ENCODE data around the gene OR10D3. TPM values are rescaled to one million over a fixed set of nuclear protein-coding genes. Genes with fewer than 3 reads are reported as not detected.
"Not testable (repeated sequence)": the region's sequence is repeated elsewhere in the genome, so short reads cannot be mapped to it uniquely, and the experiment has no call there.

The OR10D3 gene
- total RNA-seq, 1 experiment from 2014 or later, result not detected

- Histone ChIP-seq H3K4me3 (no peak overlapping the region), H3K27ac (no peak overlapping the region), H3K36me3 (no peaks in the 10 kb centered on the region), H3K4me1 (replicated peaks) (no peaks in the 10 kb centered on the region), H3K9me3 (replicated peaks) (no peaks in the 10 kb centered on the region), H3K27me3 (replicated peaks) (no peaks in the 10 kb centered on the region)
- no peak for DNase-seq (ENCODE audit: low read depth in 1 of 2, low spot score in 2 of 2)
Measured at GRCh38 chr11:124204008-124204407, 20.9 kb downstream of the OR10D3 start.

- Histone ChIP-seq H3K36me3 (no peaks in the 10 kb centered on the region), H3K4me3 (no peak overlapping the region), H3K27ac (no peak overlapping the region), H3K9me3 (replicated peaks) (no peaks in the 10 kb centered on the region), H3K27me3 (replicated peaks) (no peaks in the 10 kb centered on the region), H3K4me1 (replicated peaks) (no peaks in the 10 kb centered on the region)
- no peak for DNase-seq (ENCODE audit: low read depth in 1 of 2, low spot score in 2 of 2)
Measured at GRCh38 chr11:124207102-124207792, 24.1 kb downstream of the OR10D3 start.

- Histone ChIP-seq H3K27ac (no peak overlapping the region), H3K9me3 (replicated peaks) (no peaks in the 10 kb centered on the region), H3K4me1 (replicated peaks) (no peaks in the 10 kb centered on the region), H3K36me3 (no peaks in the 10 kb centered on the region), H3K4me3 (no peak overlapping the region), H3K27me3 (replicated peaks) (no peaks in the 10 kb centered on the region)
- no peak for DNase-seq (ENCODE audit: low read depth in 1 of 2, low spot score in 2 of 2)
Measured at GRCh38 chr11:124209824-124210357, 26.7 kb downstream of the OR10D3 start.

- H3K4me1 ChIP-seq (replicated peaks), result no peaks in the 10 kb centered on the region
- H3K4me3 ChIP-seq, result no peak overlapping the region
- H3K9me3 ChIP-seq (replicated peaks), result no peaks in the 10 kb centered on the region
- H3K27me3 ChIP-seq (replicated peaks), result no peaks in the 10 kb centered on the region
- DNase-seq (ENCODE audit: low read depth in 1 of 2, low spot score in 2 of 2), result no peak
- H3K36me3 ChIP-seq, result no peaks in the 10 kb centered on the region
- H3K27ac ChIP-seq, result no peak overlapping the region
Measured at GRCh38 chr11:124210421-124210820, 27.3 kb downstream of the OR10D3 start.

GRCh38 chr11:124211321-124211720, 28.2 kb downstream of the OR10D3 start:
- Histone ChIP-seq H3K4me3 (no peak overlapping the region), H3K27me3 (replicated peaks) (no peaks in the 10 kb centered on the region), H3K4me1 (replicated peaks) (no peaks in the 10 kb centered on the region), H3K9me3 (replicated peaks) (no peaks in the 10 kb centered on the region), H3K36me3 (no peaks in the 10 kb centered on the region), H3K27ac (no peak overlapping the region)
- no peak for DNase-seq (ENCODE audit: low read depth in 1 of 2, low spot score in 2 of 2)

GRCh38 chr11:124214027-124214426, 30.9 kb downstream of the OR10D3 start:
- no peaks in the 10 kb centered on the region for H3K4me1 ChIP-seq (replicated peaks)
- no peaks in the 10 kb centered on the region for H3K9me3 ChIP-seq (replicated peaks)
- no peak overlapping the region for H3K4me3 ChIP-seq
- H3K36me3 ChIP-seq, result no peaks in the 10 kb centered on the region
- H3K27me3 ChIP-seq (replicated peaks), result no peaks in the 10 kb centered on the region
- no peak for DNase-seq (ENCODE audit: low read depth in 1 of 2, low spot score in 2 of 2)
- no peak overlapping the region for H3K27ac ChIP-seq

- no peak for DNase-seq (ENCODE audit: low read depth in 1 of 2, low spot score in 2 of 2)
- H3K27me3 ChIP-seq (replicated peaks), result no peaks in the 10 kb centered on the region
- no peak overlapping the region for H3K27ac ChIP-seq
- no peak overlapping the region for H3K4me3 ChIP-seq
- H3K36me3 ChIP-seq, result no peaks in the 10 kb centered on the region
- H3K9me3 ChIP-seq (replicated peaks), result no peaks in the 10 kb centered on the region
- H3K4me1 ChIP-seq (replicated peaks), result no peaks in the 10 kb centered on the region
Measured at GRCh38 chr11:124219126-124219525, 36.0 kb downstream of the OR10D3 start.

- no peak for DNase-seq (ENCODE audit: low read depth in 1 of 2, low spot score in 2 of 2)
- Histone ChIP-seq H3K36me3 (no peaks in the 10 kb centered on the region), H3K4me3 (no peak overlapping the region), H3K9me3 (replicated peaks) (no peaks in the 10 kb centered on the region), H3K27ac (no peak overlapping the region), H3K4me1 (replicated peaks) (no peaks in the 10 kb centered on the region), H3K27me3 (replicated peaks) (no peaks in the 10 kb centered on the region)
Measured at GRCh38 chr11:124222407-124222806, 39.3 kb downstream of the OR10D3 start.

- not testable (repeated sequence) for DNase-seq (ENCODE audit: low read depth in 1 of 2, low spot score in 2 of 2); H3K27ac ChIP-seq; H3K36me3 ChIP-seq; H3K4me1 ChIP-seq (replicated peaks); H3K4me3 ChIP-seq; H3K9me3 ChIP-seq (replicated peaks); H3K27me3 ChIP-seq (replicated peaks)
Measured at GRCh38 chr11:124224618-124225423, 41.7 kb downstream of the OR10D3 start.

- H3K4me1 ChIP-seq (replicated peaks), result no peaks in the 10 kb centered on the region
- H3K9me3 ChIP-seq (replicated peaks), result no peaks in the 10 kb centered on the region
- H3K27me3 ChIP-seq (replicated peaks), result no peaks in the 10 kb centered on the region
- no peaks in the 10 kb centered on the region for H3K36me3 ChIP-seq
- DNase-seq (ENCODE audit: low read depth in 1 of 2, low spot score in 2 of 2), result no peak
- no peak overlapping the region for H3K4me3 ChIP-seq
- H3K27ac ChIP-seq, result no peak overlapping the region
Measured at GRCh38 chr11:124225471-124225870, 42.3 kb downstream of the OR10D3 start.

GRCh38 chr11:124233376-124233775, 50.2 kb downstream of the OR10D3 start:
- Histone ChIP-seq H3K27me3 (replicated peaks) (no peaks in the 10 kb centered on the region), H3K36me3 (no peaks in the 10 kb centered on the region), H3K4me1 (replicated peaks) (no peaks in the 10 kb centered on the region), H3K9me3 (replicated peaks) (no peaks in the 10 kb centered on the region), H3K4me3 (no peak overlapping the region), H3K27ac (no peak overlapping the region)
- no peak for DNase-seq (ENCODE audit: low read depth in 1 of 2, low spot score in 2 of 2)

Other genes with a start within 250 kb of the OR10D3 start
- gene OR4D5, start 243.7 kb upstream of the OR10D3 start, total RNA-seq (2014; rRNA removed; shearing (Covaris generic)), result not detected in 2 replicates
- gene OR6T1, start 239.5 kb upstream of the OR10D3 start, total RNA-seq (2014; rRNA removed; shearing (Covaris generic)), result not detected in 2 replicates
- not detected in 2 replicates for gene OR10S1, start 205.6 kb upstream of the OR10D3 start, total RNA-seq (2014; rRNA removed; shearing (Covaris generic))
- gene OR10G6, start 188.2 kb upstream of the OR10D3 start, total RNA-seq (2014; rRNA removed; shearing (Covaris generic)), result not detected in 2 replicates
- gene OR10G4, start 170.3 kb upstream of the OR10D3 start, total RNA-seq (2014; rRNA removed; shearing (Covaris generic)), result not detected in 2 replicates
- gene OR10G9, start 160.3 kb upstream of the OR10D3 start, total RNA-seq (2014; rRNA removed; shearing (Covaris generic)), result not detected in 2 replicates
- not detected in 2 replicates for gene OR10G8, start 156.5 kb upstream of the OR10D3 start, total RNA-seq (2014; rRNA removed; shearing (Covaris generic))
- gene OR10G7, start 142.0 kb upstream of the OR10D3 start, total RNA-seq (2014; rRNA removed; shearing (Covaris generic)), result not detected in 2 replicates
- gene VWA5A, start 67.9 kb upstream of the OR10D3 start, total RNA-seq (2014; rRNA removed; shearing (Covaris generic)), result 18.1 and 24.8 TPM in 2 replicates
- gene OR8G1, start 57.8 kb downstream of the OR10D3 start, total RNA-seq (2014; rRNA removed; shearing (Covaris generic)), result not detected in 2 replicates
- gene OR8G5, start 73.0 kb downstream of the OR10D3 start, total RNA-seq (2014; rRNA removed; shearing (Covaris generic)), result not detected in 2 replicates
- not detected in 2 replicates for gene OR8D1, start 130.6 kb downstream of the OR10D3 start, total RNA-seq (2014; rRNA removed; shearing (Covaris generic))
- not detected in 2 replicates for gene OR8D2, start 136.9 kb downstream of the OR10D3 start, total RNA-seq (2014; rRNA removed; shearing (Covaris generic))
- not detected in 2 replicates for gene OR8B2, start 201.2 kb downstream of the OR10D3 start, total RNA-seq (2014; rRNA removed; shearing (Covaris generic))
- not detected in 2 replicates for gene OR8B3, start 215.7 kb downstream of the OR10D3 start, total RNA-seq (2014; rRNA removed; shearing (Covaris generic))
- not detected in 2 replicates for gene OR8B4, start 241.5 kb downstream of the OR10D3 start, total RNA-seq (2014; rRNA removed; shearing (Covaris generic))

Measured in SJSA1 (cell line).